Endodermal cell (in vitro differentiated cells): ENCODE measurements around the gene TNS3. TPM values are rescaled to one million over a fixed set of nuclear protein-coding genes. Genes with fewer than 3 reads are reported as not detected.

Source experiments
- DNase-seq: peaks from one replicate; pipeline ENCODE4 v3.0.0-alpha.2; 2017
- H3K27ac ChIP-seq: 2 replicates; pipeline ENCODE4 v1.5.1; 2013; ENCODE audit warnings: mild to moderate bottlenecking, low read depth, low read length, moderate library complexity
- H3K27me3 ChIP-seq: 2 replicates; pipeline ENCODE4 v1.6.1; 2013; ENCODE audit warnings: mild to moderate bottlenecking, low read length, moderate library complexity; ENCODE audit not compliant: insufficient read depth, control insufficient read depth, poor library complexity, severe bottlenecking
- H3K36me3 ChIP-seq: 2 replicates; pipeline ENCODE4 v1.7.0; 2013; ENCODE audit warnings: mild to moderate bottlenecking, low read length, moderate library complexity; ENCODE audit not compliant: control insufficient read depth, insufficient read depth
- H3K4me1 ChIP-seq: one replicate; pipeline ENCODE4 v1.7.0; 2013; ENCODE audit warnings: low read length; ENCODE audit not compliant: control insufficient read depth, insufficient read depth
- H3K4me3 ChIP-seq: 2 replicates; pipeline ENCODE4 v1.5.1; 2013; ENCODE audit warnings: mild to moderate bottlenecking, low read length, moderate library complexity
- H3K9ac ChIP-seq: 2 replicates; pipeline ENCODE4 v1.6.1; 2013; ENCODE audit warnings: mild to moderate bottlenecking, low read length, moderate library complexity; ENCODE audit not compliant: poor library complexity, severe bottlenecking; ENCODE audit errors: extremely low read depth
- H3K9me3 ChIP-seq: 2 replicates; pipeline ENCODE4 v1.6.1; 2013; ENCODE audit warnings: mild to moderate bottlenecking, low read length, moderate library complexity; ENCODE audit not compliant: control insufficient read depth
- H3K27ac Mint-ChIP-seq: 2 replicates; pipeline ENCODE4 v1.8.0; 2020; ENCODE audit warnings: mixed read lengths
- H3K27me3 Mint-ChIP-seq: 2 replicates; pipeline ENCODE4 v1.8.0; 2021; ENCODE audit warnings: mild to moderate bottlenecking, mixed read lengths; ENCODE audit not compliant: insufficient read depth
- H3K36me3 Mint-ChIP-seq: 2 replicates; pipeline ENCODE4 v1.8.0; 2020; ENCODE audit warnings: low read depth, mixed read lengths
- H3K4me1 Mint-ChIP-seq: 2 replicates; pipeline ENCODE4 v1.8.0; 2020; ENCODE audit warnings: mixed read lengths
- H3K4me3 Mint-ChIP-seq: 2 replicates; pipeline ENCODE4 v1.8.0; 2020; ENCODE audit warnings: mild to moderate bottlenecking, moderate library complexity, mixed read lengths
- H3K9me3 Mint-ChIP-seq: 2 replicates; pipeline ENCODE4 v1.8.0; 2020; ENCODE audit warnings: mild to moderate bottlenecking, mixed read lengths
- WGBS, 2 experiments: methylation state at CpG; one replicate each; pipeline versions ENCODE4 v1.1.5 to v1.1.7; 2013; ENCODE audit warnings: missing lambda C conversion rate in 2 of 2, mixed read lengths in 1 of 2; ENCODE audit not compliant: insufficient coverage in 1 of 2, insufficient read length in 1 of 2; 5-methylcytosine and 5-hydroxymethylcytosine counted together
- total RNA-seq, 2 donors: library from RNA; stranded (reverse); fragmentation: NEBNext Ultra II Directional in 1 of 2; extraction: Animal tissue kit (Norgen Biotek cat#: 25700) in 1 of 2; gene quantifications; 2 replicates in 1 of 2; 3 replicates in 1 of 2; pipeline ENCODE4 v1.2.1, GENCODE V29; 2021
- TF ChIP-seq, protein P1 (sequence below): fragments of 200-600 bp; sonication (generic); conservative IDR thresholded peaks from 2 replicates; pipeline ENCODE4 v1.5.0; 2021; ENCODE audit warnings: antibody characterized with exemption, mild to moderate bottlenecking

Gene TNS3
- total RNA-seq, 2 donors from 2014 or later: 33.8 to 38.5 TPM

DNA sequence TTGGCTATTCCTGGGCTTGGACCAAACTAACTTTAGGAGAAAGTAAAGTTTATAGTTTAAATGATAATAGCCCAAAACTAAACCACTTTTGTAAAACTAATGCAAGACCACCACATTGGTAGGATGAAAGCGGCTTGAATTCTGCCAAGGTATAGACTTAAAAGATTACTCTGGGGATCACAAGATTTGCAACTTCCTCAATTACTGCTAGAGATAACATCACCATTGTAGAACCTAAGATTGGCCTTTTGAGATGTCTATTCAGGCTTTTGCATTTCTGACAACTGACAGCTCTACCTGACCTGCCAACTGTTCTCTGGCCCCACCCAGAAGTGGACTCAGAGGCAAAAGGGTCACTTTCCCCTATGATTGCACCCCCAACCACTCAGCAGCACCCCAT, 162.4 kb downstream of the TNS3 start:
- Histone ChIP-seq H3K36me3 (peaks cover 28% of the 10 kb centered on the region), H3K4me1 (peaks cover 7% of the 10 kb centered on the region), H3K9ac (no peak overlapping the region), H3K9me3 (peaks cover 15% of the 10 kb centered on the region), H3K27me3 (no peaks in the 10 kb centered on the region), H3K4me3 (no peak overlapping the region), H3K27ac (no peak overlapping the region)
- DNase-seq: no peak
- H3K4me3 Mint-ChIP-seq: no peak overlapping the region
- peaks cover 18% of the 10 kb centered on the region for H3K9me3 Mint-ChIP-seq
- peaks cover 62% of the 10 kb centered on the region for H3K36me3 Mint-ChIP-seq
- H3K4me1 Mint-ChIP-seq: peaks cover 20% of the 10 kb centered on the region
- WGBS, 2 experiments: 87% methylated on average over 1 of the region's 1 CpG; no CpG with 5 or more reads in 1 of the 2 experiments
- TF ChIP-seq, protein P1, sequence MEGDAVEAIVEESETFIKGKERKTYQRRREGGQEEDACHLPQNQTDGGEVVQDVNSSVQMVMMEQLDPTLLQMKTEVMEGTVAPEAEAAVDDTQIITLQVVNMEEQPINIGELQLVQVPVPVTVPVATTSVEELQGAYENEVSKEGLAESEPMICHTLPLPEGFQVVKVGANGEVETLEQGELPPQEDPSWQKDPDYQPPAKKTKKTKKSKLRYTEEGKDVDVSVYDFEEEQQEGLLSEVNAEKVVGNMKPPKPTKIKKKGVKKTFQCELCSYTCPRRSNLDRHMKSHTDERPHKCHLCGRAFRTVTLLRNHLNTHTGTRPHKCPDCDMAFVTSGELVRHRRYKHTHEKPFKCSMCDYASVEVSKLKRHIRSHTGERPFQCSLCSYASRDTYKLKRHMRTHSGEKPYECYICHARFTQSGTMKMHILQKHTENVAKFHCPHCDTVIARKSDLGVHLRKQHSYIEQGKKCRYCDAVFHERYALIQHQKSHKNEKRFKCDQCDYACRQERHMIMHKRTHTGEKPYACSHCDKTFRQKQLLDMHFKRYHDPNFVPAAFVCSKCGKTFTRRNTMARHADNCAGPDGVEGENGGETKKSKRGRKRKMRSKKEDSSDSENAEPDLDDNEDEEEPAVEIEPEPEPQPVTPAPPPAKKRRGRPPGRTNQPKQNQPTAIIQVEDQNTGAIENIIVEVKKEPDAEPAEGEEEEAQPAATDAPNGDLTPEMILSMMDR: no peak
- H3K27ac Mint-ChIP-seq: no peak overlapping the region
- H3K27me3 Mint-ChIP-seq: peaks cover 18% of the 10 kb centered on the region

DNA sequence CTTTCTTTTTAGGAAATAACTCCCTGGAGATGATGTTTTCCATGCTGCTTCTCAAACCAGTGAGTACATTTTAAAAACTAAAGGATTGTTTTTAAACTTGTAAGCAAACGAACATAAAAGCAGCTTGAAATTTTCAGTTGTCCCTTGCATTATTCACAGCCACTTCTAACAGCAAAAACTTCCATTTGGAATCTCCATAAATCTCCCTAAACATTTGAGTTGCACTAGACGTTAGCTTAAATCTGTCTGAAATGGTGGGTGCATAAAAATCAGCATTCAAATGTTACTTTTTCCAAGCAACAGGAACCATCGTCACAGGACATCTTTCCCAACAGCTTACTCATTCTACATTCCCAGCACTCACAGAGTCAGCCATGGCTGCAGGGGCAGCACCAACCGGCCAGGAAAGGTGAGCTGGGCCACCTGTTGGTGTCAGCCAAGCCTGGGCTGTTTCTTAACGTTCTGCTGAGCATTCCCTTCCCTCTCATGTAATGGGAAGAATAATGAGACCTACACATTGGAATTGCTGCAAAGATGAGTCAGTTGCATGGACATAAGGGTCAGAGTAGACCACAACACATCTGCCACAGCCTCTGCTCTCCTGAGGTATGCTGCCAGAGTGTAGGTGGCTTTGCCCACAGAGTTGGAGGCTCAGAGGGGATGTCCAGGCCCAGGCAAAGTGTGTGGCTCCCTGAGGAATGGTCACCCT, 163.2 kb downstream of the TNS3 start:
- WGBS, 2 experiments: 85 to 100% methylated on average over 3 to 5 of the region's 5 CpGs
- Histone ChIP-seq H3K4me3 (no peak overlapping the region), H3K9me3 (peaks cover 15% of the 10 kb centered on the region), H3K4me1 (peaks cover 7% of the 10 kb centered on the region), H3K36me3 (peaks cover 31% of the 10 kb centered on the region), H3K27ac (no peak overlapping the region), H3K27me3 (no peaks in the 10 kb centered on the region), H3K9ac (no peak overlapping the region)
- TF ChIP-seq, protein P1: no peak
- H3K27me3 Mint-ChIP-seq: peaks cover 18% of the 10 kb centered on the region
- H3K4me3 Mint-ChIP-seq: no peak overlapping the region
- H3K9me3 Mint-ChIP-seq: peaks cover 18% of the 10 kb centered on the region
- peaks cover 20% of the 10 kb centered on the region for H3K4me1 Mint-ChIP-seq
- no peak for DNase-seq
- peaks cover 61% of the 10 kb centered on the region for H3K36me3 Mint-ChIP-seq
- H3K27ac Mint-ChIP-seq: no peak overlapping the region

DNA sequence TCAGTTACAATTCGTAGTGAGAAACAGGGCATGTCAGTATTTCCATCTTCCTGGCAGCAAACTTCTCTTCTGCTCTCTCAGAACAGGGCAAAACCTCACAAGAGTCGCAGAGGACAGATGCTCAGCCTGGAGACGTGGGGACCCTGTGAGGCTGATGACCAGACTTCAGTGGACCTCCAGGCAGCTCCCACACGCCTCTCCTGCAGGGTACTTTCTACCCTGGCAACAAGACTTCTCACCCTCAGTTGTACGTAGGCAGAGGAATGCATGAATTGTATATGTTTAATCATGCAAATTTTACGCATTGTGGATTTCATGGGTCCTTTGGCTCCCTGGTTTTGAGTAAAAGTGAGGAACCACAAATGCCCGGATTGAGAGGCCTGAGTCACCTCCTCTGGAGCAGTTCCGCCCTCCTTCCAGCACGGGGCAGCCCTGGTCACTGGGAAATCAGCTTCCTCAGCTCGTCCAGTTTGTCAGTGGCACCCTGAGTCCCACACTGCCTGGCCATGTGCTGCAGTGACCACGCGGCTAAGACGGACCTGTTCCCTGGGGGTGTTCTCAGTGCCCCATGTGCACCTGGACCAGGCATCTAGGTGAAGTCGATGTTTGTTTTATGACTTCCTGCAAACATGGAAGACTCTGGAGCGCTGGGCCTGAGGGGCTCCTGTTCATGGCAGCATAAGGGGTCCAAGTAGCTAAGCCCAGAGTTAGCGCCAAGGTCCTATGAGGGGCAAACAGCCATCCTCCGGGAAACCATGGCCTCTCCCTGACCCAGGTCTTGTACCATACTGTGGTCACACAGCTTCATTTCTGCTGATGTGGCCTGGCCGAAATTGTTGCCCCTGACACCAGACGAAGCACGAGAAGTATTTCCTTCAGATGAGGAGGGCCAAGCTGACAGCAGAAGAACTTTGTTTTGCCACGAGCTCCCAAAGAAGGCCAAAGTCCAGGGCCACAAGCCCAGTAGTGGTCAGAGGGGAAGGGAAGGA, 165.1 kb downstream of the TNS3 start:
- Histone ChIP-seq H3K27ac (no peak overlapping the region), H3K9me3 (peaks cover 15% of the 10 kb centered on the region), H3K4me3 (no peak overlapping the region), H3K36me3 (peaks cover 30% of the 10 kb centered on the region), H3K4me1 (peaks cover 7% of the 10 kb centered on the region), H3K27me3 (no peaks in the 10 kb centered on the region), H3K9ac (no peak overlapping the region)
- peak; percentile 61 for DNase-seq
- Mint-ChIP-seq H3K4me3 (no peak overlapping the region), H3K36me3 (peaks cover 56% of the 10 kb centered on the region), H3K9me3 (peaks cover 18% of the 10 kb centered on the region), H3K4me1 (peaks cover 20% of the 10 kb centered on the region), H3K27me3 (peaks cover 15% of the 10 kb centered on the region), H3K27ac (peak overlapping the region; percentile 5)
- TF ChIP-seq, protein P1: peak; percentile 54
- WGBS, 2 experiments: 87 to 91% methylated on average over 15 to 21 of the region's 21 CpGs
